Endothelial cell of umbilical vein (primary cell): ENCODE data around the gene SPAG8. TPM values are rescaled to one million over a fixed set of nuclear protein-coding genes. Genes with fewer than 3 reads are reported as not detected.

Source experiments
- BruUV-seq: library from RNA; stranded (reverse); fragments of 400-500 nt; replicated peaks from 2 replicates; lab custom pipeline; 2021; lab: Mats Ljungman, UMichigan
- CTCF ChIA-PET: fragments of 300-600, 350-600 bp; sonication (Branson Sonifier 250); formaldehyde crosslinking; loops from one replicate; lab custom pipeline; 2021; ENCODE audit warnings: antibody characterized with exemption, inconsistent platforms; lab: Charles Lee
- POLR2A ChIA-PET: fragments of 300-600, 350-600 bp; sonication (Branson Sonifier 250); formaldehyde crosslinking; loops from one replicate; lab custom pipeline; 2021; ENCODE audit warnings: antibody characterized with exemption, inconsistent platforms; lab: Charles Lee
- DNase-seq: peaks from one replicate; pipeline ENCODE4 v3.0.0-alpha.2; 2011; ENCODE audit warnings: low read depth, low spot score
- FAIRE-seq: peaks from 2 replicates; lab custom pipeline; 2011; peaks lifted over from hg19 to GRCh38; lab: Jason Lieb, UNC
- H2AFZ ChIP-seq: 2 replicates; pipeline ENCODE4 v1.6.0; 2012; ENCODE audit warnings: low read depth, low read length, control low read depth, inconsistent platforms
- H3K27ac ChIP-seq: 2 replicates; pipeline ENCODE4 v1.5.1; 2011; ENCODE audit warnings: low read depth, mild to moderate bottlenecking, control low read depth, low read length, moderate library complexity; ENCODE audit not compliant: insufficient read depth
- H3K27me3 ChIP-seq, 2 experiments: 2 replicates each; pipeline versions ENCODE4 v1.6.0 to v1.6.1; 2011; ENCODE audit warnings: low read length in 2 of 2, mixed read lengths in 1 of 2; ENCODE audit not compliant: control insufficient read depth in 2 of 2, insufficient read depth in 2 of 2
- H3K36me3 ChIP-seq, 2 experiments: 2 replicates in 1 of 2; 3 replicates in 1 of 2; pipeline ENCODE4 v1.5.1; 2011; ENCODE audit warnings: low read length in 2 of 2, mild to moderate bottlenecking in 1 of 2, moderate library complexity in 1 of 2; ENCODE audit not compliant: control insufficient read depth in 2 of 2, insufficient read depth in 2 of 2; ENCODE audit errors: extremely low read depth in 1 of 2
- H3K4me1 ChIP-seq: 3 replicates; pipeline ENCODE4 v1.5.1; 2011; ENCODE audit warnings: mild to moderate bottlenecking, low read length; ENCODE audit not compliant: control insufficient read depth, insufficient read depth; ENCODE audit errors: extremely low read depth
- H3K4me2 ChIP-seq: 2 replicates; pipeline ENCODE4 v1.6.1; 2011; ENCODE audit warnings: low read length, control low read depth, mixed read lengths; ENCODE audit not compliant: insufficient read depth
- H3K4me3 ChIP-seq, 3 experiments: fragments of 200-600 bp in 1 of 3; sonication (generic), shearing (Covaris generic) in 1 of 3; replicated peaks in 1 of 3; 2 replicates each; pipeline ENCODE4 v1.5.1; 2011 to 2016; ENCODE audit warnings: control low read depth in 3 of 3, low read length in 3 of 3, mild to moderate bottlenecking in 2 of 3, inconsistent platforms in 1 of 3, low read depth in 1 of 3, moderate library complexity in 1 of 3; ENCODE audit not compliant: insufficient read depth in 1 of 3
- H3K79me2 ChIP-seq: 2 replicates; pipeline ENCODE4 v1.6.0; 2012; ENCODE audit warnings: low read length, inconsistent platforms; ENCODE audit not compliant: control insufficient read depth, insufficient read depth
- H3K9ac ChIP-seq: replicated peaks from 2 replicates; pipeline ENCODE3; 2011; ENCODE audit warnings: low read length, control low read depth; ENCODE audit not compliant: insufficient read depth; ENCODE audit errors: extremely low read depth
- H3K9me1 ChIP-seq: replicated peaks from 3 replicates; pipeline ENCODE4 v1.6.0; 2011; ENCODE audit warnings: mild to moderate bottlenecking, low read length; ENCODE audit not compliant: control insufficient read depth, insufficient read depth; ENCODE audit errors: extremely low read depth
- H3K9me3 ChIP-seq: replicated peaks from 2 replicates; pipeline ENCODE4 v1.5.1; 2012; ENCODE audit warnings: low read length, inconsistent platforms; ENCODE audit not compliant: control insufficient read depth, insufficient read depth
- H4K20me1 ChIP-seq: replicated peaks from 2 replicates; pipeline ENCODE3; 2011; ENCODE audit warnings: mild to moderate bottlenecking, low read length; ENCODE audit not compliant: control insufficient read depth, insufficient read depth; ENCODE audit errors: extremely low read depth
- CTCF ChIP-seq, 2 donors: IDR thresholded peaks; 1 replicate in 1 of 2; 2 replicates in 1 of 2; pipeline ENCODE4 v1.5.1; 2011; ENCODE audit warnings: low read length in 2 of 2, mild to moderate bottlenecking in 2 of 2, moderate library complexity in 2 of 2, control low read depth in 1 of 2, inconsistent platforms in 1 of 2, low read depth in 1 of 2; ENCODE audit not compliant: insufficient read depth in 1 of 2; ENCODE audit errors: extremely low read depth in 1 of 2
- EZH2 ChIP-seq: IDR thresholded peaks from 2 replicates; pipeline ENCODE4 v1.6.1; 2012; ENCODE audit warnings: borderline replicate concordance, low read depth, mild to moderate bottlenecking, moderate library complexity, low read length, inconsistent platforms; ENCODE audit not compliant: severe bottlenecking
- FOS ChIP-seq: IDR thresholded peaks from 2 replicates; pipeline ENCODE4 v1.6.1; 2011; ENCODE audit warnings: mild to moderate bottlenecking, low read length, moderate library complexity, borderline replicate concordance; ENCODE audit not compliant: insufficient read depth
- GATA2 ChIP-seq: IDR thresholded peaks from 2 replicates; pipeline ENCODE4 v1.7.0; 2011; ENCODE audit warnings: low read depth, mild to moderate bottlenecking, moderate library complexity, mixed read lengths, low read length; ENCODE audit not compliant: insufficient read length, insufficient read depth
- JUN ChIP-seq: IDR thresholded peaks from 2 replicates; pipeline ENCODE4 v1.6.1; 2011; ENCODE audit warnings: borderline replicate concordance, low read depth; ENCODE audit not compliant: insufficient read length, insufficient read depth
- MAX ChIP-seq: IDR thresholded peaks from 2 replicates; pipeline ENCODE4 v1.6.1; 2011; ENCODE audit not compliant: insufficient read depth, insufficient read length
- MYC ChIP-seq: IDR thresholded peaks from one replicate; pipeline ENCODE4 v1.6.1; 2011; ENCODE audit warnings: mild to moderate bottlenecking, low read depth, low read length
- POLR2A ChIP-seq: IDR thresholded peaks from 2 replicates; pipeline ENCODE4 v1.6.1; 2012; ENCODE audit warnings: low read depth, mild to moderate bottlenecking, control low read depth, low read length
- POLR2AphosphoS5 ChIP-seq: IDR thresholded peaks from 2 replicates; pipeline ENCODE4 v1.6.1; 2012; ENCODE audit warnings: low read depth, mild to moderate bottlenecking, control low read depth, low read length, moderate library complexity; ENCODE audit not compliant: insufficient read depth
- dilution Hi-C: fragments of 300-500 bp; cut with MboI; formaldehyde crosslinking; loops from one replicate; pipeline ENCODE4 v1.15.0; 2019; ENCODE audit warnings: low sequenced_read_pairs; ENCODE audit not compliant: extremely low pct_ligation_motif_present
- intact Hi-C: fragments of 100-400 bp; cut with micrococcal nuclease; formaldehyde crosslinking; loops from one replicate; pipeline ENCODE4 v1.10.0; 2022
- polyA plus RNA-seq, 4 experiments: library from polyadenylated mRNA; depleted of rRNA in 3 of 4; stranded (reverse) in 3 of 4; unstranded in 1 of 4; fragments of >200 nt; gene quantifications; 2 replicates each; pipeline versions ENCODE4 v1.2.1 to v1.2.3, GENCODE V29; 2011 to 2012; ENCODE audit warnings: missing spikeins in 1 of 4
- total RNA-seq: library from RNA; stranded (reverse); gene quantifications from 2 replicates; pipeline ENCODE4 v1.2.3, GENCODE V29; 2021

SPAG8 gene
- total and polyA plus RNA-seq, 2 donors (not counting 3 experiments of a cell fraction or from before 2014, with no cell fraction given), result 0.21 to 0.69 TPM

DNA sequence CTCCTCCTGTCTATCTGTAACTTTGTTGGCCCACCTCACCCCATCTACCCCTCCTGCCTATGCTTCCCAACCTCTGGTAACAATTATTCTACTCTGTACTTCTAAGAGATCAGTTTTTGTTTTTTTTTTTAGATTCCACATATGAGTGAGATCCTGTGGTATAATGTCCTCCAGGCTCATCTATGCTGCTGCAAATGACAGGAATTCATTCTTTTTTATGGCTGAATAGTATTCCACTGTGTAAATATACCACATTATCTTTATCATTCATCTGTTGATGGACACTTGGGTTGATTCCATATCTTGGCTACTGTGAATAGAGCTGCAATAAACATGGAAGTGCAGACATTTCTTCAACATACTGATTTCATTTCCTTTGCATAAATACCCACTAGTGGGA lies 28.6 kb downstream of the SPAG8 start:
- ChIA-PET POLR2A (no interaction called here), CTCF (interaction anchor here (0.8 to 3.5 kb wide), 7 partner anchors 11 to 99 kb away, joined by 3 to 11 read pairs (median 4); no protein-coding TSS in a partner anchor)
- intact Hi-C loops, result no loop called here
- Histone ChIP-seq H3K9me1 (no peaks in the 10 kb centered on the region), H3K4me3 (no peak overlapping the region), H2AFZ (no peak overlapping the region), H3K27me3 (no peaks in the 10 kb centered on the region), H3K9me3 (no peaks in the 10 kb centered on the region), H3K79me2 (no peaks in the 10 kb centered on the region), H3K36me3 (no peaks in the 10 kb centered on the region), H3K9ac (no peak overlapping the region), H3K27ac (no peak overlapping the region), H3K4me1 (peaks cover 2% of the 10 kb centered on the region), H3K4me2 (no peak overlapping the region), H4K20me1 (no peaks in the 10 kb centered on the region)
- no TSS peak for BruUV-seq
- TF ChIP-seq POLR2A (no peak), CTCF (IDR thresholded peaks at IDR 0.05; ENCODE audit: extremely low read depth in 1 of 2, insufficient read depth in 1 of 2, low read depth in 1 of 2, low read length in 2 of 2) (no peak)
- dilution Hi-C loops, result no loop called here
- no peak for DNase-seq
- no peak for FAIRE-seq

DNA sequence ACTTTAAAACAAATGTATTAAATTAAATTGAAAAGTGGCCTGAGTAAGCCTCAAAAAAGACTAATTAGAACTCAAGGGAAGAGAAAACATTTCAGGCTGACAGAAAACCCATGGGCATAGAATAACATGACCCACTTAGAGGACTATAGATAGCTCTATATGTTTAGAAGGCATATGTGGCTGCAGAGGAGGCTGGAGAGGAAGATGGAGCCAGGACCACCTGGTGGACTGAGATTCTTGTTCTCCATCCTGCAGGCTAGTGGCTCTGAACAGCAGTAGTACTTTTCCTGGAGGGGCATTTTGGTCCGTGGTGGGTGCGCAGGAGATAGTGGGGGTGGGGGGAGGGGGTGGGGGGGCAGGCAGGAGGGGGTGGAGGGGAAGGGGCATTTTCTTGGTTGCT lies 31.0 kb downstream of the SPAG8 start:
- H3K4me1 ChIP-seq, result peaks cover 1% of the 10 kb centered on the region
- H3K36me3 ChIP-seq, result no peaks in the 10 kb centered on the region
- H3K9me1 ChIP-seq, result no peaks in the 10 kb centered on the region
- H3K79me2 ChIP-seq, result no peaks in the 10 kb centered on the region
- CTCF ChIA-PET, result interaction anchor here (2.3 kb wide), 1 partner anchor 9 kb away, joined by 11 read pairs; no protein-coding TSS in a partner anchor
- dilution Hi-C loops (no loop called here), intact Hi-C loops (no loop called here)
- DNase-seq (no peak), FAIRE-seq (no peak)
- H2AFZ ChIP-seq, result no peak overlapping the region
- no peak overlapping the region for H3K9ac ChIP-seq
- no peak overlapping the region for H3K4me3 ChIP-seq
- H3K4me2 ChIP-seq, result no peak overlapping the region
- no TSS peak for BruUV-seq
- no peaks in the 10 kb centered on the region for H3K9me3 ChIP-seq
- no peak overlapping the region for H3K27ac ChIP-seq
- H3K27me3 ChIP-seq, result no peaks in the 10 kb centered on the region
- POLR2A ChIA-PET, result no interaction called here
- H4K20me1 ChIP-seq, result no peaks in the 10 kb centered on the region
- TF ChIP-seq EZH2, result no peak
- TF ChIP-seq FOS, result no peak
- TF ChIP-seq CTCF (IDR thresholded peaks at IDR 0.05; ENCODE audit: extremely low read depth in 1 of 2, insufficient read depth in 1 of 2, low read depth in 1 of 2, low read length in 2 of 2), result no peak
- TF ChIP-seq MYC, result no peak
- TF ChIP-seq GATA2, result no peak
- TF ChIP-seq POLR2AphosphoS5, result no peak
- TF ChIP-seq MAX, result no peak
- TF ChIP-seq POLR2A, result no peak
- no peak for TF ChIP-seq JUN
